ENCODE results near the gene CACNB1. TPM values are rescaled to one million over a fixed set of nuclear protein-coding genes. Genes with fewer than 3 reads are reported as not detected.

The CACNB1 gene
- polyA plus RNA-seq, 1 of the 3 experiments (the other 2 are of a cell fraction), result 7.4 TPM

GRCh38 chr17:39193346-39193745 is 4.1 kb downstream of the CACNB1 start:
- peaks cover 19 to 31% of the 10 kb centered on the region in 2 experiments; a peak in 2 of 4 replicates for H3K4me1 ChIP-seq (ENCODE audit: control insufficient read depth in 1 of 2, insufficient read depth in 2 of 2, low read depth in 1 of 2, low read length in 1 of 2)
- H3K9me3 ChIP-seq, result no peaks in the 10 kb centered on the region
- 0 out of 2 replicates have a peak, but pooled peaks cover 4% of the 10 kb centered on the region for H4K20me1 ChIP-seq (ENCODE audit: insufficient read depth)
- TF ChIP-seq ELF1 (IDR thresholded peaks at IDR 0.05) (no peak), EP300 (IDR thresholded peaks at IDR 0.05; ENCODE audit: borderline replicate concordance in 1 of 2, low read depth in 1 of 2, low read length in 1 of 2) (no peak), NRF1 (IDR thresholded peaks at IDR 0.05; ENCODE audit: low read depth, low read length) (no peak), FOXJ3 (CRISPR knock-in tag; IDR thresholded peaks at IDR 0.05) (no peak), SIN3A (IDR thresholded peaks at IDR 0.05; ENCODE audit: borderline replicate concordance, low read depth, low read length) (no peak), USF1 (IDR thresholded peaks at IDR 0.05; ENCODE audit: borderline replicate concordance, low read depth) (no peak), ZBTB33 (IDR thresholded peaks at IDR 0.05; ENCODE audit: borderline replicate concordance, low read depth) (no peak), NFIC (IDR thresholded peaks at IDR 0.05; ENCODE audit: borderline replicate concordance) (no peak)
- CTCF ChIA-PET, result interaction anchor here (1.1 to 29.0 kb wide), 3 partner anchors 21 to 210 kb away, joined by 5 to 781 read pairs (median 96); no protein-coding TSS in a partner anchor
- H3K27me3 ChIP-seq (ENCODE audit: insufficient read depth), result no peaks in the 10 kb centered on the region
- peaks cover 33% of the 10 kb centered on the region for H3K79me2 ChIP-seq (ENCODE audit: insufficient read depth)
- POLR2A ChIA-PET, result no interaction called here
- H2AFZ ChIP-seq (ENCODE audit: low read depth), result no peak overlapping the region
- H3K9me2 ChIP-seq, result no peaks in the 10 kb centered on the region
- peaks cover 5% of the 10 kb centered on the region for H3F3A ChIP-seq (replicated peaks; ENCODE audit: insufficient read depth)
- H3K36me3 ChIP-seq (replicated peaks in 1 of 2; ENCODE audit: control insufficient read depth in 1 of 2, insufficient read depth in 2 of 2, low read length in 1 of 2), result peaks cover 10 to 16% of the 10 kb centered on the region in 2 experiments
- no peak overlapping the region for H3K9ac ChIP-seq
- no peak overlapping the region for H3K4me2 ChIP-seq
- no peak overlapping the region for H3K4me3 ChIP-seq (ENCODE audit: low read depth in 2 of 2, low read length in 1 of 2)
- 95% methylated on average over 10 of the region's 10 CpGs for WGBS (ENCODE audit: low lambda C conversion rate)
- DNase-seq, result no peak
- no peak overlapping the region for H3K27ac ChIP-seq (ENCODE audit: low read depth in 2 of 2, low read length in 1 of 2)

- Histone ChIP-seq H3F3A (replicated peaks; ENCODE audit: insufficient read depth) (peaks cover under 1% of the 10 kb centered on the region), H3K9me3 (no peaks in the 10 kb centered on the region), H3K36me3 (replicated peaks in 1 of 2; ENCODE audit: control insufficient read depth in 1 of 2, insufficient read depth in 2 of 2, low read length in 1 of 2) (peaks cover 10 to 19% of the 10 kb centered on the region in 2 experiments), H3K27me3 (ENCODE audit: insufficient read depth) (no peaks in the 10 kb centered on the region), H4K20me1 (ENCODE audit: insufficient read depth) (0 out of 2 replicates have a peak, but pooled peaks cover 4% of the 10 kb centered on the region), H3K9me2 (no peaks in the 10 kb centered on the region), H2AFZ (ENCODE audit: low read depth) (no peak overlapping the region), H3K4me2 (no peak overlapping the region), H3K27ac (ENCODE audit: low read depth in 2 of 2, low read length in 1 of 2) (no peak overlapping the region), H3K9ac (no peak overlapping the region), H3K4me1 (ENCODE audit: control insufficient read depth in 1 of 2, insufficient read depth in 2 of 2, low read depth in 1 of 2, low read length in 1 of 2) (peaks cover 19 to 27% of the 10 kb centered on the region in 2 experiments; a peak in 2 of 4 replicates), H3K4me3 (ENCODE audit: low read depth in 2 of 2, low read length in 1 of 2) (no peak overlapping the region), H3K79me2 (ENCODE audit: insufficient read depth) (peaks cover 33% of the 10 kb centered on the region)
- POLR2A ChIA-PET, result no interaction called here
- WGBS (ENCODE audit: low lambda C conversion rate), result 96% methylated on average over 16 of the region's 16 CpGs
- no peak for DNase-seq
- CTCF ChIA-PET, result interaction anchor here (0.7 to 29.0 kb wide), 4 partner anchors 14 to 210 kb away, joined by 3 to 781 read pairs (median 50); no protein-coding TSS in a partner anchor
- TF ChIP-seq PBX3 (IDR thresholded peaks at IDR 0.05), result no peak
- TF ChIP-seq MXI1 (IDR thresholded peaks at IDR 0.05; ENCODE audit: low read depth, low read length), result no peak
- no peak for TF ChIP-seq CHD2 (IDR thresholded peaks at IDR 0.05; ENCODE audit: low read length, partially characterized antibody)
- no peak for TF ChIP-seq NRF1 (IDR thresholded peaks at IDR 0.05; ENCODE audit: low read depth, low read length)
- no peak for TF ChIP-seq RCOR1 (IDR thresholded peaks at IDR 0.05; ENCODE audit: low read length)
- TF ChIP-seq, protein P1, sequence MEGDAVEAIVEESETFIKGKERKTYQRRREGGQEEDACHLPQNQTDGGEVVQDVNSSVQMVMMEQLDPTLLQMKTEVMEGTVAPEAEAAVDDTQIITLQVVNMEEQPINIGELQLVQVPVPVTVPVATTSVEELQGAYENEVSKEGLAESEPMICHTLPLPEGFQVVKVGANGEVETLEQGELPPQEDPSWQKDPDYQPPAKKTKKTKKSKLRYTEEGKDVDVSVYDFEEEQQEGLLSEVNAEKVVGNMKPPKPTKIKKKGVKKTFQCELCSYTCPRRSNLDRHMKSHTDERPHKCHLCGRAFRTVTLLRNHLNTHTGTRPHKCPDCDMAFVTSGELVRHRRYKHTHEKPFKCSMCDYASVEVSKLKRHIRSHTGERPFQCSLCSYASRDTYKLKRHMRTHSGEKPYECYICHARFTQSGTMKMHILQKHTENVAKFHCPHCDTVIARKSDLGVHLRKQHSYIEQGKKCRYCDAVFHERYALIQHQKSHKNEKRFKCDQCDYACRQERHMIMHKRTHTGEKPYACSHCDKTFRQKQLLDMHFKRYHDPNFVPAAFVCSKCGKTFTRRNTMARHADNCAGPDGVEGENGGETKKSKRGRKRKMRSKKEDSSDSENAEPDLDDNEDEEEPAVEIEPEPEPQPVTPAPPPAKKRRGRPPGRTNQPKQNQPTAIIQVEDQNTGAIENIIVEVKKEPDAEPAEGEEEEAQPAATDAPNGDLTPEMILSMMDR (IDR thresholded peaks at IDR 0.05), result no peak
- no peak for TF ChIP-seq POLR2AphosphoS5 (IDR thresholded peaks at IDR 0.05; ENCODE audit: low read depth, low read length)
- TF ChIP-seq, protein P2, sequence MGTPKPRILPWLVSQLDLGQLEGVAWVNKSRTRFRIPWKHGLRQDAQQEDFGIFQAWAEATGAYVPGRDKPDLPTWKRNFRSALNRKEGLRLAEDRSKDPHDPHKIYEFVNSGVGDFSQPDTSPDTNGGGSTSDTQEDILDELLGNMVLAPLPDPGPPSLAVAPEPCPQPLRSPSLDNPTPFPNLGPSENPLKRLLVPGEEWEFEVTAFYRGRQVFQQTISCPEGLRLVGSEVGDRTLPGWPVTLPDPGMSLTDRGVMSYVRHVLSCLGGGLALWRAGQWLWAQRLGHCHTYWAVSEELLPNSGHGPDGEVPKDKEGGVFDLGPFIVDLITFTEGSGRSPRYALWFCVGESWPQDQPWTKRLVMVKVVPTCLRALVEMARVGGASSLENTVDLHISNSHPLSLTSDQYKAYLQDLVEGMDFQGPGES (IDR thresholded peaks at IDR 0.05; ENCODE audit: low read depth, low read length), result no peak
- TF ChIP-seq EZH2phosphoT487 (IDR thresholded peaks at IDR 0.05; ENCODE audit: borderline replicate concordance, low read depth), result no peak
- no peak for TF ChIP-seq MEF2A (IDR thresholded peaks at IDR 0.05; ENCODE audit: borderline replicate concordance, low read depth)
- TF ChIP-seq RFX5 (IDR thresholded peaks at IDR 0.05; ENCODE audit: low read length), result no peak
- no peak for TF ChIP-seq SIN3A (IDR thresholded peaks at IDR 0.05; ENCODE audit: borderline replicate concordance, low read depth, low read length)
- no peak for TF ChIP-seq FOSL2 (IDR thresholded peaks at IDR 0.05; ENCODE audit: borderline replicate concordance, low read depth)
- TF ChIP-seq FOXJ3 (CRISPR knock-in tag; IDR thresholded peaks at IDR 0.05), result no peak
- TF ChIP-seq ELF1 (IDR thresholded peaks at IDR 0.05), result no peak
- TF ChIP-seq USF1 (IDR thresholded peaks at IDR 0.05; ENCODE audit: borderline replicate concordance, low read depth), result no peak
Observed at GRCh38 chr17:39192901-39193300, 4.6 kb downstream of the CACNB1 start.
